HG03342 (cell line): ENCODE data around the gene BBX.

ENCODE experiments used
- ATAC-seq: cut with Tn5 transposase; IDR thresholded peaks from one replicate; pipeline ENCODE4 v1.9.1; 2021; ENCODE audit warnings: mild to moderate bottlenecking, moderate library complexity; ENCODE audit not compliant: unreplicated experiment

Gene BBX

GRCh38 chr3:107522510-107523288 is at the start of gene BBX:
TSS of gene BBX (plus strand) at chr3:107522962. CDS start at chr3:107710461, 187,499 bp downstream.
- peak; percentile 91 for ATAC-seq

GRCh38 chr3:107476462-107476861 is 46.3 kb upstream of the BBX start:
- ATAC-seq = no peak

GRCh38 chr3:107487490-107487889 is 35.3 kb upstream of the BBX start:
- no peak for ATAC-seq

DNA sequence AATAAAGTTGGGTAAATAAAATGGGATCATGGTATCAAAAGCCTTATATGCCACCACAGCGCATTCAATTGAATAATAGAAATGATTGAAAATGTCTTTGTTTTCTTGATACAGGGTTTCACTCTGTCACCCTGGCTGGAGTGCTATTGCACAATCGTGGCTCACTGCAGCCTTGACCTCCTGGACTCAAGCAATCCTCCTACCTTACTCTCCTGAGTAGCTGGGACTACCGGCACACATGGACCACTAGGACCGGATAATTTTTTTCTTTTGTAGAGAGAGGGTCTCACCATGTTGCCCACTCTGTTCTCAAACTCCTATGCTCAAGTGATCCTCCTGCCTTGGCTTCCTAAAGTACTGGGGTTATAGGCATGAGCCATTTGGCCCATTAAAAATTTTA is 33.8 kb upstream of the BBX start:
- no peak for ATAC-seq

DNA sequence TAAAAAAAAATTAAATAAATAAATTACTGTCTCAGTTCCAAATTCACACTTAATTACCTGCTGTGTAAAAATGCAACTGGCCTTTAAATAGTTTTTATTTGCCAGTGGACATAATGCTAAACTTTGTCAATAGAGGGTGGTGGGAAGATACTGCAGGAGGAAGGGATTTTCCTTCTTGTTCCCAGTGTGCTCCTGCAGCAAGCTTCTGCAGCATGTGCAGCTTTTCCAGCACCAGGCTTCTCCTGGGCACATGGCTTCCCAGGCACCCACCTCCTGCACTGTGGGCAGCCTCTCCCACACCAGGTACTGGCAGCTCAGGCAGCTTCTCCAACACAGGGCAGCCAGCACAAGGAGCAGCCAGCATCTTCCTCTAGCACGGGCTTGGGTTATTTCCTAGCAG is 29.6 kb upstream of the BBX start:
- no peak for ATAC-seq

GRCh38 chr3:107496855-107497254 is 25.9 kb upstream of the BBX start:
- ATAC-seq = no peak

- ATAC-seq = no peak
These were observed 24.1 kb upstream of the BBX start for GRCh38 chr3:107498646-107499045.

DNA sequence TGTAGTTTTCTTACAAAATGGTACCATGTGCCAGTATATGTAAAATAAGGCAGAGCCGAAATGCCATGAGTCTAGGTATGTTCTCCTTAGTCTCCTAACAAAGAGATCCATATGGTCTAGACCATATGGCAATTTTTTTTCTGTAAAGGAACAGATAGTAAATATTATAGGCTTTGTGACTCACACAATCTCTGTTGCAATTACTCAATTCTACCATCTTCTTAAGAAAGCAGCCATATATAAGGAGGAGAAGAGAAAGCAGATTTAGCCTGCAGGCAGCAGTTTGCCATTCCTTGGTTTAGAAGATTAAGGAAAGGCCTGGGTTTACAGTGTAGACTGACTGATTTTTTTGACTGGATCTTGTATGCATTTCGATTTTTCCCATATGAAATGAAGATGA is 16.3 kb upstream of the BBX start:
- ATAC-seq = no peak

DNA sequence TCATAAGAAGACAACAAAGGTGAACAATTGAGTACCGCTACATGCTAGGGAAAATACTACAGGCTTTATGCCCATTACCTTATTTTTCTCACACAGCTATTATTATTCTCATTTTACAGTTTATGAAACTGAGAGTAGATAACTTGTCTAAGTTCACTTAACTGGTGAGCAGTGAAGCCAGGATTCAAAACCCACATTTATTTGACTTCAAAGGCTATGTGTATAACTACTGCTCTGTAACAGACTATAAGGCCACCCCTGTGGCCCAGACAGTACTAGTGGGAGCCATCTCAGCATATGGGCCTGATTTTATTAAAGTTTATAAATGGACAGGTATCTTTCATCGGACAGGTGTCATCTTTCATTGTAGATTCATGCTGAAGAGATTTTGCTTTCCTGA is 14.4 kb upstream of the BBX start:
- ATAC-seq = no peak

- no peak for ATAC-seq
These were observed 10.7 kb upstream of the BBX start for GRCh38 chr3:107512108-107512507.

DNA sequence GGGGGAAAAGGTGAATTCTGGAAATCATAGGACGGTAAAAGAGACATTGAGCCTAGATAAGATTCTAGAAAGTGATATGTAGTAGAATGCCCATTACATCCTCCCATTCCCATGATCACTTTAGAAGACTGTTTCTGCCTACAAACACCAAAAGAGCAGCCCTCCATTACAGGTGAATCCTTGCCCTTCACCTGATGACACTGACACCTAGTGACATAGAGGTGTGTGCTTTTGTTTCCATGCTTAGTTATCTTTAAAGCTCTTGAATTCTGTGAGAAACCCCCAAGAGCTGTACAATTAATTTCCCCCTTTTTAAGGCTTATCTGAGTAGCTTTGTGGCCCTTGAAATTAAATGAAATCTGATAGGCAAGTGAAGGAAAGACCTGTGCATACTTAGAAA is 8.3 kb upstream of the BBX start:
- no peak for ATAC-seq

DNA sequence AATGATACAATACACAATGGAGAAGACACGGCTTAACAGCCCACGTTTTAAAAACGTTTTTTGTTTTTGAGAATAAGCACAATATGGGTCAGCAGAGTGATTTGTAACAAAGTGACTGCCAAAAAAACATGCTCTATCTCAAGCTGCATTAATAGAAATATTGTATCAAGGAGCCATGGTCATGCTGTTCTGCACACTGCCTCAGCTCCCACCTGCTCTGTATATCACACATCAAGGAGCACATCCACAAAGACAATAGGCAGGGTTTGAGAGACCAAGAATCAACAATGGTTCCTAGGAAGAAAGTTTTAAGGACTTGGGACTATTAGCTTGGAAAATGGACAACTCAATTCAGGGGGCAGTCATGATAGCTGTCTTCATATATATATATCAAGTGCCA is 6.3 kb upstream of the BBX start:
- no peak for ATAC-seq

- no peak for ATAC-seq
These were observed 2.2 kb upstream of the BBX start for GRCh38 chr3:107520535-107520934.

GRCh38 chr3:107521469-107522059 is 1.2 kb upstream of the BBX start:
- no peak for ATAC-seq

DNA sequence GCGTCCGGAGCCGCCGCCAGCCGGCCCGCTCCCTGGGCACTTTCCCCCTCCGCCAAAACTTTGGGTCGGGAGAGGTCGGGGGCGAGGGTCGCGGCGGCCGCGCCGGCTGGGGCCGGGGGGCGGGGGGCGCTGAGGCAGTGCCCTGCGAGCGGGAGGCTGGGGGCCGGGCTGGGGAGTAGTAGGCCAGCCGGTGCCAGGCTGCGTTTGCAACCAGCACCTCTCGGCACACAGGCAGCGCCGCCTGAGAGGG is 452 bp downstream of the BBX start:
- ATAC-seq = peak; percentile 21

DNA sequence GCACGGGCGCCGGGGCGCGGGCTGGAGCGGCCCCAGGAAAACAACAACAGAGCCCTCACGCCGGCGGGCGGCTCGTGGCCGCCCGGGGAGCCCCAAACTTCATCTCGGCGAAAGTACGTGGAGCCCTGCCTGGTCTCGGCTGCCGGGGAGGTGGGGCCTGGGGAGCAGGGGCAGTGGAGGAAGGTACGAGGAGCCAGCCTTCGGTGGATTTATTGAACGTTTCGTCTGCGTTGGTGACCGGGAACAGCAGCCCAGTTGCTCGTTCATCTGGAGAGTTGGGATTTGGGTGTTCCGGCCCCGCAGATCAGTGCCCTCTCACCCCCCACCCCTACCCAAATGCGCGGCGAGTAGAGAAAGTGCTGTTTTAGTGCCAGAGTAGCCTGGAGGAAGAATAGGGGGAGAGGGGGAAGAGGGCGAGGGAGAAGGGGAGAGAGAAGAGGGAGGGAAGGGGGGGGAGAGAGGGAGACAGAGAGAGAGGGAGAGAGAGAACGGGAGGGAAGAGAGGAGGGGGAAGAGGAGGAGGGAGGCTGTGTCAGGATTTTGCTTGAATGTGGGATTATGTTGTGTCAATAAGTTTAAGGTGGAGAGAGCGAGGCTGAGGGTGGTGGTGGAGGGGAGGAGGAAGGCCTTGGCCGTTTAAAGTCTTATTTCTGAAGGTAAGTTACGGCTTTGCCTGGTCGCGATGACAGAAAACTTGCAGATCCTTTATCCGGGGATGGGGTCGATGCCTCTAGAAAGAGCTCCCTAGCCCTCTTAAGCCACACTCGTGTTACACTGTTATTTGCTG is 970 bp downstream of the BBX start:
- peak; percentile 29 for ATAC-seq

- no peak for ATAC-seq
These were observed 1.6 kb downstream of the BBX start for GRCh38 chr3:107524326-107524840.

- no peak for ATAC-seq
These were observed 2.3 kb downstream of the BBX start for GRCh38 chr3:107524841-107525643.

- no peak for ATAC-seq
These were observed 3.0 kb downstream of the BBX start for GRCh38 chr3:107525644-107526305.

- ATAC-seq = no peak
These were observed 9.2 kb downstream of the BBX start for GRCh38 chr3:107531917-107532469.
